ENCODE results near the gene ITGBL1. TPM values are rescaled to one million over a fixed set of nuclear protein-coding genes. Genes with fewer than 3 reads are reported as not detected.

ITGBL1 gene
- total RNA-seq, 1 experiment from 2014 or later, result 37.1 TPM

- intact Hi-C loops (cut with micrococcal nuclease), result loop anchor here (1.0 to 5.0 kb wide), 4 partner anchors 54 to 120 kb away; no protein-coding TSS in a partner anchor
- Histone ChIP-seq H2AFZ (ENCODE audit: low read length) (no peak overlapping the region), H3K4me3 (ENCODE audit: low read length) (peak overlapping the region; percentile 10; the same call in 1 of the 2 replicates), H3K4me2 (ENCODE audit: low read length) (peak overlapping the region; percentile 44), H3K36me3 (ENCODE audit: low read depth, low read length) (no peaks in the 10 kb centered on the region), H3K4me1 (ENCODE audit: insufficient read depth, low read length) (peaks cover 35% of the 10 kb centered on the region), H3K9ac (ENCODE audit: low read length) (peak overlapping the region; percentile 24), H3K9me2 (replicated peaks; ENCODE audit: low read length) (no peaks in the 10 kb centered on the region), H3K9me3 (ENCODE audit: low read length) (no peaks in the 10 kb centered on the region), H3F3A (ENCODE audit: low read length, unreplicated experiment) (peaks cover 5% of the 10 kb centered on the region), H3K27me3 (ENCODE audit: low read length) (no peaks in the 10 kb centered on the region), H3K27ac (ENCODE audit: low read length) (peak overlapping the region; percentile 85), H4K20me1 (ENCODE audit: low read length) (no peaks in the 10 kb centered on the region), H3K79me2 (ENCODE audit: low read length) (peaks cover 35% of the 10 kb centered on the region)
- CTCF ChIA-PET, result interaction anchor here (0.8 kb wide), 1 partner anchor 425 kb away, joined by 3 read pairs; no protein-coding TSS in a partner anchor
- DNase-seq (peak; percentile 70), ATAC-seq (peak; percentile 40)
- TF ChIP-seq, protein P1, sequence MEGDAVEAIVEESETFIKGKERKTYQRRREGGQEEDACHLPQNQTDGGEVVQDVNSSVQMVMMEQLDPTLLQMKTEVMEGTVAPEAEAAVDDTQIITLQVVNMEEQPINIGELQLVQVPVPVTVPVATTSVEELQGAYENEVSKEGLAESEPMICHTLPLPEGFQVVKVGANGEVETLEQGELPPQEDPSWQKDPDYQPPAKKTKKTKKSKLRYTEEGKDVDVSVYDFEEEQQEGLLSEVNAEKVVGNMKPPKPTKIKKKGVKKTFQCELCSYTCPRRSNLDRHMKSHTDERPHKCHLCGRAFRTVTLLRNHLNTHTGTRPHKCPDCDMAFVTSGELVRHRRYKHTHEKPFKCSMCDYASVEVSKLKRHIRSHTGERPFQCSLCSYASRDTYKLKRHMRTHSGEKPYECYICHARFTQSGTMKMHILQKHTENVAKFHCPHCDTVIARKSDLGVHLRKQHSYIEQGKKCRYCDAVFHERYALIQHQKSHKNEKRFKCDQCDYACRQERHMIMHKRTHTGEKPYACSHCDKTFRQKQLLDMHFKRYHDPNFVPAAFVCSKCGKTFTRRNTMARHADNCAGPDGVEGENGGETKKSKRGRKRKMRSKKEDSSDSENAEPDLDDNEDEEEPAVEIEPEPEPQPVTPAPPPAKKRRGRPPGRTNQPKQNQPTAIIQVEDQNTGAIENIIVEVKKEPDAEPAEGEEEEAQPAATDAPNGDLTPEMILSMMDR (conservative IDR thresholded peaks at IDR 0.05; ENCODE audit: low read depth, low read length), result no peak
- no peak for TF ChIP-seq EZH2phosphoT487 (IDR thresholded peaks at IDR 0.05; ENCODE audit: borderline replicate concordance, low read length)
- no peak for TF ChIP-seq EZH2 (IDR thresholded peaks at IDR 0.05; ENCODE audit: low read length, unreplicated experiment)
- POLR2A ChIA-PET (ENCODE audit: unreplicated experiment), result no interaction called here
- BruUV-seq (replicated peaks), result no TSS peak
Measured at GRCh38 chr13:101569807-101570206, 117.3 kb downstream of the ITGBL1 start.

DNA sequence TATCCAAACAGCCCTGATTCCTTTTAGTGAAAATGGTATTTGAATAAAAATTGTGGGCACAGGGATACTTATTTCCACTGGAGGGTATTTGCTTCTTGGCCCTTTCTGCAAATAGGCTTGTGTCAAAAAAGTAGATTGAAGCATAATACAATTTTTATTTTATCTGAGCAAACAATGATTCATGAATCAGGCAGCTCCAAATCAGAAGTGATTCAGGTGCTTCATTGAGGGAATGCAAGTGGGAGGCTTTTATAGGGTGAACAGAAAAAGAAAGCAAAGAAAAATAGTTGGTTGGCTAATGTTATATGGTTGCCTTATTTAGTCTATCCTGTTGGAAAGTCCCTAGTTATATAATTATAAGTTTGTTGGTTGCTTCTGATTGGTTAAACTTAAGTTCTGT is 117.9 kb downstream of the ITGBL1 start:
- Histone ChIP-seq H4K20me1 (ENCODE audit: low read length) (no peaks in the 10 kb centered on the region), H2AFZ (ENCODE audit: low read length) (no peak overlapping the region), H3F3A (ENCODE audit: low read length, unreplicated experiment) (peaks cover 5% of the 10 kb centered on the region), H3K79me2 (ENCODE audit: low read length) (peaks cover 39% of the 10 kb centered on the region), H3K9ac (ENCODE audit: low read length) (peak overlapping the region; percentile 24), H3K4me2 (ENCODE audit: low read length) (peak overlapping the region; percentile 53), H3K27me3 (ENCODE audit: low read length) (no peaks in the 10 kb centered on the region), H3K9me3 (ENCODE audit: low read length) (no peaks in the 10 kb centered on the region), H3K36me3 (ENCODE audit: low read depth, low read length) (no peaks in the 10 kb centered on the region), H3K27ac (ENCODE audit: low read length) (peak overlapping the region; percentile 85), H3K9me2 (replicated peaks; ENCODE audit: low read length) (no peaks in the 10 kb centered on the region), H3K4me3 (ENCODE audit: low read length) (peak overlapping the region; percentile 10; the same call in 1 of the 2 replicates), H3K4me1 (ENCODE audit: insufficient read depth, low read length) (peaks cover 40% of the 10 kb centered on the region)
- peak; percentile 86 for DNase-seq
- no peak for TF ChIP-seq EZH2phosphoT487 (IDR thresholded peaks at IDR 0.05; ENCODE audit: borderline replicate concordance, low read length)
- TF ChIP-seq, protein P1 (conservative IDR thresholded peaks at IDR 0.05; ENCODE audit: low read depth, low read length), result no peak
- no peak for TF ChIP-seq EZH2 (IDR thresholded peaks at IDR 0.05; ENCODE audit: low read length, unreplicated experiment)
- ATAC-seq, result peak; percentile 92
- no TSS peak for BruUV-seq (replicated peaks)
- CTCF ChIA-PET, result interaction anchor here (0.8 kb wide), 1 partner anchor 426 kb away, joined by 3 read pairs; no protein-coding TSS in a partner anchor
- intact Hi-C loops (cut with micrococcal nuclease), result loop anchor here (1.0 to 5.0 kb wide), 4 partner anchors 54 to 120 kb away; no protein-coding TSS in a partner anchor
- POLR2A ChIA-PET (ENCODE audit: unreplicated experiment), result no interaction called here

GRCh38 chr13:101572456-101572855 is 120.0 kb downstream of the ITGBL1 start:
- H3K9ac ChIP-seq (ENCODE audit: low read length), result no peak overlapping the region
- H3K27ac ChIP-seq (ENCODE audit: low read length), result no peak overlapping the region
- POLR2A ChIA-PET (ENCODE audit: unreplicated experiment), result no interaction called here
- no peaks in the 10 kb centered on the region for H3K9me3 ChIP-seq (ENCODE audit: low read length)
- peaks cover 59% of the 10 kb centered on the region for H3K4me1 ChIP-seq (ENCODE audit: insufficient read depth, low read length)
- H2AFZ ChIP-seq (ENCODE audit: low read length), result no peak overlapping the region
- no peaks in the 10 kb centered on the region for H4K20me1 ChIP-seq (ENCODE audit: low read length)
- intact Hi-C loops (cut with micrococcal nuclease), result loop anchor here (5.0 kb wide), 1 partner anchor 60 kb away; no protein-coding TSS in a partner anchor
- no peak; the same call in 1 of the 2 replicates for ATAC-seq
- no peaks in the 10 kb centered on the region for H3K9me2 ChIP-seq (replicated peaks; ENCODE audit: low read length)
- H3K4me3 ChIP-seq (ENCODE audit: low read length), result no peak overlapping the region
- no peaks in the 10 kb centered on the region for H3K36me3 ChIP-seq (ENCODE audit: low read depth, low read length)
- TF ChIP-seq EZH2phosphoT487 (IDR thresholded peaks at IDR 0.05; ENCODE audit: borderline replicate concordance, low read length) (no peak), EZH2 (IDR thresholded peaks at IDR 0.05; ENCODE audit: low read length, unreplicated experiment) (no peak)
- TF ChIP-seq, protein P1 (conservative IDR thresholded peaks at IDR 0.05; ENCODE audit: low read depth, low read length), result no peak
- H3K79me2 ChIP-seq (ENCODE audit: low read length), result peaks cover 38% of the 10 kb centered on the region
- no peaks in the 10 kb centered on the region for H3K27me3 ChIP-seq (ENCODE audit: low read length)
- BruUV-seq (replicated peaks), result no TSS peak
- no peak overlapping the region; the same call in 1 of the 2 replicates for H3K4me2 ChIP-seq (ENCODE audit: low read length)
- peaks cover 5% of the 10 kb centered on the region for H3F3A ChIP-seq (ENCODE audit: low read length, unreplicated experiment)
- CTCF ChIA-PET, result no interaction called here
- no peak for DNase-seq
